ENCODE results near the gene POLG2.

Gene POLG2

DNA sequence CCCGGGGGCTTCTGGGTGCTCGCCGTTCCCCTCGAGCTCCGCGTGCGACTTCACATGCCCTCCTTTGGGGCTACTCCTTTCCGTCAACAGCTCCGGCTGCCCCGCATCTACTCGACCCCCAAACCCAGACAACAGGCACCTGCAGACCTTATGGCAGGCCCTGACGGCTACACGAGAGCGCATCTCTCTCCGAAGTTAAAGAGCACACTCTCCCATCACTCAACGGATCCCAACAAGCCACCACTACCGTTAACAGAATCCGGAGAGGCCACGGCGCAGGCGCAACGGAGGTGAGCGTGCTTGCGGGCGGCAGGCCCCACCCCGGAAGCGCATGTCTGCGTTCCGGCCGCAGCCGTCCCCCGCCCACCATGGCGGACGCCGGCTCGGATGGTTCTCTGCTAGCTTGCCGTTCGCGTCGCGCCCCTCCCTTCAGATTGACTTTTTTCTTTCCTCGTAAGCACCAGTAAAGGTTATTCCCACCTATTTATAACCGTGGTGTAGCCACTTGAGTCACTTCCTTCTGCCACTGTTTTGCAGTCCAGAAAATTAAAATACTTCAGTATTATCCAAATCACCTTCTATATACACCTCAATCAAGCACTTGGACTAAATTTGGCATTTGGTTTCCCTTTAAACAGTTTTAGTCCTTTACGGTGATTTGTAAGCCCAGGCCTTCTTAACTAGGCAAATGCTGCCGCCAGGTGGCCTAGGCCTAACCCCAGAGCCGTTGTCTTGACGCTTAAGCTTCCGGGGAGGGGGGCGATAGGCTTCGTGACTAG lies at the start of gene POLG2:
POLG2 (minus strand) TSS at position 269 of the 779 bp plus-strand sequence; CDS start at position 183, 86 bp downstream.
- DNase-seq = peak; percentile 97

DNA sequence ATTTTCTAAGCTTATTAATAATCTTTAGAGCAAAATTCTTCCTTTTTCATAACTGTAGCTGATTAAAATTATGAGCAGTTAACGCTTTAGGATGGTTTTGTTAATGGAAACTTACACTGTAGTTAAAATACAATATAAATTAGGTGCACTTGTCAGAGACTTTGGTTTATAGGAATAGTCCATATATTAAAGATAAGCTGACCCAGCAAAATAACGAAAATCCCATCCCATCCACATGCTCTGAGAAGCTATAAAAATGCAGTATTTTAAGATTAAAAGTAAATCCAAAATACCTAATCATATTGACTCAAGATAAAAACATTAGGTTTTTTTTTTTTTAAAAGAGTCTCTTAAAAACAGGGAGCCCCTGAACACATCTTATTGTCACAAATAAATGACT lies 47.9 kb upstream of the POLG2 start:
- DNase-seq = no peak

GRCh38 chr17:64540118-64540776 lies 43.4 kb upstream of the POLG2 start:
- DNase-seq = no peak

DNA sequence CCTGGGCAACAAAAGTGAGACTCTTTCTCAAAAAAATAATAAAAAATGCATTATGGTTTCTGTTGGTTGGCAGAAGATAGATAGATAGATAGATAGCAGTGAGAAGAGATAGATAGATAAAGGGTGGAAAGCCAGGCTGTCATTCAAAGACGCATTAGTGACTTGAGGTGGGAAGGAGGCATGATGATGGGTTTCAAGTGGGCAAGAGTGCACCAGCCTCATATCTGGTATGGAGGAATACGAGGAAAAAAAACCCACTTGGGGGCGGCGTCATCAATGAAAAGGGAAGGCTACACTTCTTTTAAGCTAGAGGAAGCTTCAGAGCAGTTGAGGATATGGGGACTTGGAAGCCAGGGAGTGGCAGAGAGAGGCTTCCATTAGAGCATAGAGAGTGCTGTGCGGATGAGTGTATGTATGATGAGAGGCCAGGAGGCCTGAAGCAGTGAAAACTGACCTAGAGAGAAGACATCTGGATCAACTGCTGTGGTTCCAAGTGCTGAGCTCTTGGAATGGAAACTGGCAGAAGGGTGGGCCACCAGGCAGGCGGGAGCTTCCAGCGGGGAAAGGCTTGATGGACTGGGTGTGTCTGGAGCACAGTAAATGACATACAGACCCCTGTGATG lies 41.8 kb upstream of the POLG2 start:
- DNase-seq = no peak

DNA sequence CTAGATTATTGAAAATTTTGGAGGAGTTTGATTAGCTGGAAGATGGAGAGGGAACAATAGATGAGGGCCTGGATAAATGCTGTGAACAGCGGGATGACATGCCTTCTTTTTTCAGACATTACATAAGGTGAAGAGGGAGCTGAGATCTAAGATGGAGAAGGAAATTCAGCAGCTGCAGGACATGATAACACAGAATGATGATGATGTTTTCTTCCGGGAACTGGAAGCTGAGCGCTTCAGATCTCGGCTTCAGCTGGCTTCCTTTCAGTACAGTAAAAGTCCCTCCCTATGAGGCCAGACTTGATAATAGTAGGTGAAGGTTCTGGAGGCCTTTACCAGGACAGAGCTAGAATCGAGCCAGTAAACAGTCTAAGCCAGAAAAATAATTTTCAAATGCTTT lies 40.6 kb upstream of the POLG2 start:
- DNase-seq = no peak

GRCh38 chr17:64536913-64537312 lies 40.1 kb upstream of the POLG2 start:
- DNase-seq = no peak

DNA sequence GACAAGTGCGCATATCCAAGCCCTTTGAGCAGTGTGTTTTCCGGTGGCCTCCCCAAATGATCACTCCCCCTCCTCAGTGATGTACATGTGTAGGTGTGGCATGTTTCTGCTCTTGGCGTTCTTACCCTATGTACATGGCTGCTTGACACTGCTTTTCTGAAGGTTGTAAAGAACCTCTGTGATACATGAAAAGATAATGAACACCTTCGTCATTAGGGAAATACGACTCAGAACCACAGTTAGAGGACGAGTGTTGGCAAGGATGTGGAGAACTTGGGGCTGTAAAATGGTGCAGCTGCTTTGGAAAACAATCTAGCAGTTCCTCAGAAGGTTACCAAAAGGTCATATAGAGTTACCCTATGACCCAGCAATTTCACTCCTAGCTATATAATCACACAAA lies 38.5 kb upstream of the POLG2 start:
- DNase-seq = no peak

DNA sequence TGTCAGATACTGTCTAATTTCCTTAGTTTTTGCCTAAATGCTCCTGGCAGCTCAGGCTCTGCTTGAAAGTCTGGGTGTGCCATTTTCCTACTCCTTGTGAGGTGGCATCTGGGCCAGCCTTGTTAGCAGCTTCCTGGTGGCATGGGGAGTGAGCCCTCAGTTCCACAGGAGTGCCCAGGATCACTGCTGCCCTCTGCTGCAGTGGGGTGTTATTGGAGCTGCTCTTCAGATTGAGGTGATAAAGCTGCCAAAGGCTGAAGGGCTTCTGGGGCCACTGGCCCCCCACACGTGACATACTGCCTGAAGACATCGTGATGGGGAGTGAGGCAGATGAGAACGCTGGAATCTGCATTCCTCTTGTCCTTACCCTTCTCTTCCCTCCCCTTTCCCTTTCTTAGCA lies 37.3 kb upstream of the POLG2 start:
- DNase-seq = peak; percentile 20

DNA sequence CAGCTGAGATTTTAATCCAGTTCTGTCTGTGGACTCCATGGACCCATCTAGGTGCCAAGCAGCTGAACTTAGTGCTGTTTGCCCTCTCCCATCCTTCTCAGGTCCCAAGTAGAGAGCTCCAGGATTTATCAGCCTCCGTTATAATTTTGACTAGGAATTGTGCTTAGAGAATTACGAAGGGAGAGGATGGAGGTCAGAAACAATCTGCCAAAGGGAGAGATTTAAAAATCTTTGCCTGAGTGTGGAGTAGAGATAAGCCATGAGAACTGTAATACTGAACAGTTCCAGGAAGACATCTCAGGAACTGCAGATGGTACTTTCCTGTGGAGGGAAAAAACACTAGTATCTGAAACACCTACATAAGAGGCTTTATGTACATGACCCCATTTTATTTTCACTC lies 36.9 kb upstream of the POLG2 start:
- DNase-seq = no peak

DNA sequence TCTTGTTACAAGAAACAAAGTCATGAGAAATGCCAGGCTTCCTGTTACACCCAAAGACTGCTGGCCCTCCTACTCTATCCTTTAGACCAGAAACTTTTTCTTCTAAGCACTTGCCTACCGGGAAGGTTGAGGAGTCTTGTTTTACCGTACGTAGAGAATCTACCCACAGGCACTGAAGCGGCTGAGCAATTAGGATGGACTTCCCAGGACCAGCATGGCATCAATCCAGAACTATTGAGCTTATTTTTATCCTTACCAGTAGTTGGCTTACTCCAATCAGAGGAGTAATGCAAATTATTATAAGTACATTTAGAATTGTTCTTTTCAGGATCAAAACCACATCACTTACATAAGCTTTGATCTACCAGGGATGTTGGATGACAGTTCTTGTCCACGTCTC lies 35.6 kb upstream of the POLG2 start:
- DNase-seq = no peak

- DNase-seq = no peak
Measured at GRCh38 chr17:64531955-64532371, 35.1 kb upstream of the POLG2 start.

DNA sequence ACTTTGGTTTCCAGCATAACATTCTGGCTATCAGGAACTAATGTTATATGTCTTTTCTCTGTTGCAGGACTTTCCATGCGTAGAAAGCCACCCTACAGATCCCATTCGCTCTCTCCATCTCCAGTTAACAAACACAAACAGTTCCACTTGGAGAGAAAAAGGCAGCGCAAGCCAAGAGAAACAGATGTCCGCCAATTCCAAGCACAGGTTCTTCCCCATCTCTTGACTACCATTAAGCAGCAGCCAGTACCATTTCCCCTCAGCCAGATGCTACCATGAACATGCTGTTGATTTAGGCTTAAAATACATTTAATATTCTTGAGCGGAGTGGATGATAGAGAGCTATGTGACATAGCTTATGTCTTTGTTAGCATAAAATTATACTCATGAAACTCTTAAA lies 32.4 kb upstream of the POLG2 start:
- no peak for DNase-seq

DNA sequence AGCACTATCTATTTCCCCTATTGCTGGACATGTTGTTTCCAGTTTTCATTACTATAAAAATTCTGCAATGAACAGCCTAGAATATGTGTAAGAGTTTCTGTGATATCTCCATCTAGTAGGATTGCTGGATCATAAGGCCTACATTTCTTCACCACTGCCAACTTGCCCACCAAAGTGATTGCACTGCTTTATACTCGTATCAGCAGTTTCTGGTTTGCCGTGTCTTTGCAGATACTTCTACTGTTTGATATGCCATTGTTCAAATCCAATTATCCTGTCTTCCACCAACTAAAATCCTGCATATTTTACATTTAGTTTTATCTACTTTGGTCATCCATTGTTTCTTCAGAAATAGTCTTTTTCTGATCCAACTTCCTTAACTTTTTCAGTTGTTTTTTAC lies 31.1 kb upstream of the POLG2 start:
- no peak for DNase-seq

- DNase-seq = no peak
Measured at GRCh38 chr17:64520359-64520758, 23.5 kb upstream of the POLG2 start.

DNA sequence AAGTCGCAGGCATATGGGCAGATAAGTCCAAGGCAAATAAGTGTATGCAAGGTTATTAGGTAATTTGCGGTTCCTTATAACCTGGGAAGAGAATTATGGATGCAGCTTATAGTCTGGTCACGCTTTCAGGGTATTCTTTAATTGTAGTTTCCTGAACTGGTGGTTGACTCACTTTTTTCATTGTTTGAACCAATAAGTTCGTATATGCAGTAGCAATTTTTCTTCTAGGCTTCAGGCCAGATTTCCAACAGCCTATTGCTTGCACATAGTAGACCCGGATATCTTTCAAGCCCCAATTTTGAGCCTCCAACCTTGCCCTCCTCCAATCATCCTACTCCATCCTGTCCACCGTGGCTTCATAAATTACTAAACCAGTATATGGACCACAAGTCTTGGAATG lies 22.7 kb upstream of the POLG2 start:
- DNase-seq = no peak

GRCh38 chr17:64515829-64516228 lies 19.0 kb upstream of the POLG2 start:
- no peak for DNase-seq

- DNase-seq = no peak
Measured at GRCh38 chr17:64515419-64515818, 18.6 kb upstream of the POLG2 start.

GRCh38 chr17:64509179-64509578 lies 12.3 kb upstream of the POLG2 start:
- no peak for DNase-seq

- DNase-seq = no peak
Measured at GRCh38 chr17:64508683-64509082, 11.8 kb upstream of the POLG2 start.

DNA sequence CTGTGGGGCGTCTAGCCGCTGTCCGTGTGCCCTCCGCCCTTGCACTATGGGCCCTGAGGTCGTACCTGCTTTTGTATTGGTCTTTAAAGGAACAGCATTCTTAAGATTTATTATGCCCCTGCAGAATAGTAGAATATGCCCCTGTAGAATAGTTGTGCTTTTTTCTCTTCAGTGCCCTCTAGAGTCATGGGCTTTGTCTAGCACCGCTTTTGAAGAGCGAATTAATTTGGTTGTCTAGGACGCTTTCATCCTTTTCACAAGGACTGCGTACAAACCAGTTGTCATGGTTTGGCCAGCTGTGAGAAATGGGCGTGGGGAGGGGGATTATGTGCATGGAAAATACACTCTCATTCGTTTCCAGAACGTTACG lies 10.5 kb upstream of the POLG2 start:
- DNase-seq = peak; percentile 77

DNA sequence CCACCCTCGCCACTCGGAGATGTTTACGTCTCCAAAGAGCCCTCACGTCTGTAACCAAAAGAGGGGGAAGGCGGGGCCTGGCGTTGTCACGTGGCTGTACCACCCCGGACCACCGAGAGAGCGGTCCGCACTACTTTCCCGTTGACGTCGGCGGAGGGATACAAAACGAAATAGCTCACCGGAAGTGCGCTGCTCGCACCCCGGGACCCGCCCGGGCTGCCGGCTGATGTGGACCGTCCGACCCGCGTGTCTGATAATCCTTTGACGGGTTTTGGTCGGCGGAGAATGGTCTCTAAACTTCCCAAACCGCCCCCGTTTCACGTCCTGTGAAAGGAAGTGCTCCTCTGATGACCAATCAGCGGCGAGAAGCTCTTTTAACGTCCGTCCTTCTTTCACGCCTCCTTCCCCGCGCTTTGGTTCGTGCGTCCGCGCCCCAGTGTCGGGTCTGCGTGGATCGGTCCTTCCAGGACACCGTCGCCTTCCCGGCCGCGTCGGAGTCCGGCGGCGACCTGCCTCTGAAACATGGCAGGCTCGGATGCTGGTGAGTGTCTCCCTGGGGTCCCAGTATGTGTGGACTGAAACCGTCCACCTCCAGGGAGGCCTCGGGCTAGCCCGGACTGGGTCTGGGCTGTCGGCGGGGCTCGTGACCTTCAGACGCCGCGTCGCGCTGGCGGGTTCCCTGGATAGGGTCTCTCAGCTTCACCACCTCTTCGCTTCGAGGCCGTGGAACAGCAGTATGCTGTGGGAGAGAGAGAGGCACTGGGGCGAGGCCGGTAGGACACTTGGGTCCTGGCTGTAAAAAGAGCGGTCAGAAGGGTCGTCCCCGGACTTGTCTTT lies 9.9 kb upstream of the POLG2 start, which contains the start of gene CEP95:
CEP95 (plus strand) TSS at position 402 of the 837 bp plus-strand sequence; CDS start at position 523, 121 bp downstream.
- DNase-seq = peak; percentile 97

- peak; percentile 98 for DNase-seq
Measured at GRCh38 chr17:64506201-64506575, 9.3 kb upstream of the POLG2 start, which contains the start of gene DDX5. Gene DDX5, minus strand, starts transcription at chr17:64506289. Its CDS starts 170 bp downstream, at chr17:64506119.

Measured in CD4-positive, alpha-beta T cell treated with Interleukin-12 subunit alpha and Interleukin-12 subunit beta, for 1 hour (primary cell).